22Rv1 (cell line): Measurements from ENCODE around the gene NMT1.

Experiments used
- H3K27ac ChIP-seq: fragments of 450-650 bp; 2 replicates; pipeline ENCODE4 v1.5.1; 2017
- ZFX ChIP-seq: fragments of 450-650 bp; IDR thresholded peaks from 2 replicates; pipeline ENCODE4 v1.6.1; 2017; ENCODE audit warnings: antibody characterized with exemption, borderline replicate concordance
- TF ChIP-seq, protein P1 (sequence below): fragments of 450-650 bp; IDR thresholded peaks from 2 replicates; pipeline ENCODE4 v1.5.1; 2017; ENCODE audit warnings: mild to moderate bottlenecking

The NMT1 gene

DNA sequence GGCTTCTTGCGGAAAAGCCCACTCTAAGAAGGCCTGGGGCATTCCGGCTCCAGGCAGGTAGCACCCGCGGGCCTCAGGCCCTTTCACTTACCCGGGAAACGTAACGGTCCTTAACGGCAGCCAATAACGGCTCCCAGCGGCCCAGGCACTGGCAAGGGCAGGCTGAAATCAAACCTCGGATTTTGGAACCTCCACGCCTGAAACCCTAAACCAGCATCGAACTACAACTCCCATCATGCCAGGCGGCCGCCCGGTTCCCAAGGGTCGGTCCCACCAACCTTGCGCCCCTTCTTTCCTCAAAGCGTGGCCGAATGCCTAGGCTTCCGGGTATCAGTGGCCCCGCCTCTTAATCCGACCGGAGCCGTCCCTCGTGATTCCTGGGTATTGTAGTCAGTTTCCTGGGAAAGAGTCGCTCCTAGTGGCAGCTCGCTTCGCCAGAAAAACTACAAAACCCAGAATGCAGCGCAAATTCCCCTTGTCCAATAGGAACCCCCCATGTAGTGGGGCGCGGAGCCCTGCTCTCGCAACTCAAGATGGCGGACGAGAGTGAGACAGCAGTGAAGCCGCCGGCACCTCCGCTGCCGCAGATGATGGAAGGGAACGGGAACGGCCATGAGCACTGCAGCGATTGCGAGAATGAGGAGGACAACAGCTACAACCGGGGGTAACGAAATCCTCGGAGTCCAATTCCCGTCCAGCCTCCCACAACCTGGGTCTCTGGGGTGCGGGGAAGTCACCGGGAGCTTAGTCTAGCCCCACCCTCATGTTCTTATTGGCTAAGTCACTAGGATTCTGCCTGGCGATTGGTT is at the start of gene NMT1:
Gene NMT1 (plus strand): TSS at position 521 of the 809 bp plus-strand sequence. CDS start 13 bp downstream, at position 534.
- H3K27ac ChIP-seq: peak within 1 kb of the TSS; percentile 78
- TF ChIP-seq ZFX: no peak
- TF ChIP-seq, protein P1, sequence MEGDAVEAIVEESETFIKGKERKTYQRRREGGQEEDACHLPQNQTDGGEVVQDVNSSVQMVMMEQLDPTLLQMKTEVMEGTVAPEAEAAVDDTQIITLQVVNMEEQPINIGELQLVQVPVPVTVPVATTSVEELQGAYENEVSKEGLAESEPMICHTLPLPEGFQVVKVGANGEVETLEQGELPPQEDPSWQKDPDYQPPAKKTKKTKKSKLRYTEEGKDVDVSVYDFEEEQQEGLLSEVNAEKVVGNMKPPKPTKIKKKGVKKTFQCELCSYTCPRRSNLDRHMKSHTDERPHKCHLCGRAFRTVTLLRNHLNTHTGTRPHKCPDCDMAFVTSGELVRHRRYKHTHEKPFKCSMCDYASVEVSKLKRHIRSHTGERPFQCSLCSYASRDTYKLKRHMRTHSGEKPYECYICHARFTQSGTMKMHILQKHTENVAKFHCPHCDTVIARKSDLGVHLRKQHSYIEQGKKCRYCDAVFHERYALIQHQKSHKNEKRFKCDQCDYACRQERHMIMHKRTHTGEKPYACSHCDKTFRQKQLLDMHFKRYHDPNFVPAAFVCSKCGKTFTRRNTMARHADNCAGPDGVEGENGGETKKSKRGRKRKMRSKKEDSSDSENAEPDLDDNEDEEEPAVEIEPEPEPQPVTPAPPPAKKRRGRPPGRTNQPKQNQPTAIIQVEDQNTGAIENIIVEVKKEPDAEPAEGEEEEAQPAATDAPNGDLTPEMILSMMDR: no peak

GRCh38 chr17:45011767-45012166 is 49.4 kb upstream of the NMT1 start:
- no peak for TF ChIP-seq ZFX
- TF ChIP-seq, protein P1: no peak
- H3K27ac ChIP-seq: no peak overlapping the region

DNA sequence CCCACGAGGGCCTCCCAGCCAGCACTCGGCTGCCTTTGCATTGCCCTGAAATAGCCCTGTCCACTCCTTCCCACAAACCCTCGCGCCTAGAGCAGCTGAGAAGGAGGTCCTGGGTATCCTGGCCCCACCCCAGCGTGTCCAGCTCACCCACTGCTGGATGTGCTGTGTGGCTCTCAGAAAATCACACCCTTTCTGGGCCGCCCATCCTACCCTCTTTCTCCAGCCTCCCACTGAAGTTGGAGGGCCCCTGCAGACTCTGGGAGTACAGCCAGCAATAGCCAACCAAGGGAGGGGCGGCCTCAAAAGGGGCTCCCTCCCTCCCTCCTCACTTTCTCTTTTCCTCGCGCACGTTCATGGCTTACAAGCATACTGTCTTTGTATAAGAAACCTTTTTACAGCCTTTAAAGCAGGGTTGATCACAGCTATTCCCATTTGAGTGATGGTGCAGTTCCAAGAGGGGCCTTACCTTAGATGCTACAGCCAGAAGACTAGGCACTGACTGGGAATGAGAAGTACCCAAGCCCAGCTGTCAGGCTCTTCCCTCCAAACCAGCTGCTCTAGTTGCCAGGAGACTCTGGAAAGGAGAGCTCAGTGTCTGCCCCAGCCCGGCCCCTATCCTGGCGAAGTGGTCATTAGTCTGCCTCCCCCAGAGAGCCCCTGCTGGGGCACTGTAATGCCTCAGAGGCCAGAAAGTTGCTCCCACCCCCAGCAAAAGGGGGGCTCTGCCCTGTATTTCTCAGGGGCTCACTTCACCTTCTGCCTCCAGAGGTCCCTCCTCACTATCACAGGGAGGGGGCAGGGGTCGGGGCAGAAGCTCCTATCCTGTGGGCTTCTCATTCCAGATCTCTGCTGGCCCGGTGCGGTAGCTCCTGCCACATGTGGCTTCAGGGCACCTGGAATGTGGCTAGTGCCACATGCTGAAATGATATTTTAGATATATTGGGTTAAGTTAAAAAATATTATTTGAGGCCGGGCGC is 47.8 kb upstream of the NMT1 start:
- TF ChIP-seq, protein P1: no peak
- no peak for TF ChIP-seq ZFX
- H3K27ac ChIP-seq: no peak overlapping the region

GRCh38 chr17:45016237-45016636 is 44.9 kb upstream of the NMT1 start:
- no peak overlapping the region for H3K27ac ChIP-seq
- TF ChIP-seq, protein P1: no peak

DNA sequence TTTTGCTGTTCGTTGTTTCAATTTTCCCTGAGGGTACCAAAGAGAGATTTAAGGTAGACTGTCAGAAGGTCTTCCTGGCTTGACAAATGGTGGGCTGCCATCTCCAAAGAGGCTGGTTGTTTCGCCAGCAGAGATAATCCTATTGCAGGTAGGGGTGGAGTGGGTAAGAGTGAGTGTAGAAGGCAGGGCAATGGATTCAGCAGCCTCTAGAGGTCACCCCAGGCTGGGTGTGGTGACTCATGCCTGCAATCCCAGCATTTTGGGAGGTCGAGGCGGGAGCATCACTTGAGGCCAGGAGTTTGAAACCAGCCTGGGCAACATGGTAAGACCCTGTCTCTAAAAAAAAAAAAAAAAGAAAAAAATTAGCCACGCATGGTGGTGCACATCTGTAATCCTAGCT is 44.3 kb upstream of the NMT1 start:
- H3K27ac ChIP-seq: no peak overlapping the region
- TF ChIP-seq ZFX: no peak
- TF ChIP-seq, protein P1: peak; percentile 56

- peak overlapping the region; percentile 43 for H3K27ac ChIP-seq
- no peak for TF ChIP-seq ZFX
- TF ChIP-seq, protein P1: no peak
Observed at GRCh38 chr17:45018514-45018847, 42.6 kb upstream of the NMT1 start.
